HepG2 (cell line): Measurements from ENCODE around the gene TMEM253. TPM values are rescaled to one million over a fixed set of nuclear protein-coding genes. Genes with fewer than 3 reads are reported as not detected.

ENCODE experiments used
- ATAC-seq: fragments of 200-7000 bp; cut with Tn5 transposase; 3 replicates; pipeline ENCODE4 v1.9.1; 2020; ENCODE audit warnings: mild to moderate bottlenecking, moderate library complexity
- BruUV-seq: library from RNA; stranded (reverse); fragments of 400-500 nt; replicated peaks from 2 replicates; lab custom pipeline; 2021; lab: Mats Ljungman, UMichigan
- CTCF ChIA-PET: fragments of 300-600 bp; formaldehyde crosslinking; extraction: SDS; loops from one replicate; lab custom pipeline; 2021; ENCODE audit warnings: low total read pairs, inconsistent platforms, low intra/inter-chr PET ratio; lab: Yijun Ruan, JAX
- POLR2A ChIA-PET: fragments of 350-600 bp; sonication (Branson Sonifier 250); formaldehyde crosslinking; loops from one replicate; lab custom pipeline; 2020; ENCODE audit warnings: antibody characterized with exemption, inconsistent platforms; lab: Yijun Ruan, JAX
- DNase-seq: peaks from one replicate; pipeline ENCODE4 v3.0.0-alpha.2; 2015; ENCODE audit warnings: low spot score
- FAIRE-seq: peaks from 3 replicates; lab custom pipeline; 2011; peaks lifted over from hg19 to GRCh38; lab: Jason Lieb, UNC
- H2AFZ ChIP-seq: one replicate; pipeline ENCODE4 v1.6.1; 2011; ENCODE audit warnings: low read length, inconsistent platforms
- H3K27ac ChIP-seq: fragments of 300-600 bp; 3 replicates; pipeline ENCODE4 v1.8.0; 2011; ENCODE audit warnings: mixed run types, mild to moderate bottlenecking, mixed read lengths, low read length, inconsistent platforms; ENCODE audit not compliant: insufficient read depth; ENCODE audit errors: extremely low read length
- H3K27me3 ChIP-seq, 2 experiments: fragments of 200-600 bp in 1 of 2; 2 replicates in 1 of 2; 3 replicates in 1 of 2; pipeline versions ENCODE4 v1.6.0 to v1.8.0; 2011; ENCODE audit warnings: low read length in 2 of 2, mild to moderate bottlenecking in 2 of 2, moderate library complexity in 2 of 2, inconsistent platforms in 1 of 2; ENCODE audit not compliant: insufficient read depth in 2 of 2, control insufficient read depth in 1 of 2
- H3K36me3 ChIP-seq, 2 experiments: fragments of 200-600 bp in 1 of 2; replicated peaks in 1 of 2; 2 replicates in 1 of 2; 3 replicates in 1 of 2; pipeline versions ENCODE4 v1.5.1 to v1.8.0; 2011; ENCODE audit warnings: low read length in 2 of 2, inconsistent platforms in 1 of 2; ENCODE audit not compliant: insufficient read depth in 2 of 2, control insufficient read depth in 1 of 2
- H3K4me1 ChIP-seq: 2 replicates; pipeline ENCODE4 v1.5.1; 2012; ENCODE audit warnings: low read length, inconsistent platforms; ENCODE audit not compliant: insufficient read depth
- H3K4me2 ChIP-seq: 2 replicates; pipeline ENCODE4 v1.6.0; 2011; ENCODE audit warnings: low read depth, low read length, inconsistent platforms
- H3K4me3 ChIP-seq, 3 experiments: fragments of 200-600 bp in 1 of 3; sonication (generic), shearing (Covaris generic) in 1 of 3; replicated peaks in 1 of 3; 2 replicates each; pipeline ENCODE4 v1.5.1; 2011 to 2016; ENCODE audit warnings: low read length in 3 of 3, inconsistent platforms in 2 of 3, low read depth in 2 of 3, mild to moderate bottlenecking in 2 of 3, control low read depth in 1 of 3, mixed read lengths in 1 of 3; ENCODE audit not compliant: insufficient read depth in 1 of 3
- H3K79me2 ChIP-seq: one replicate; pipeline ENCODE4 v1.6.1; 2011; ENCODE audit warnings: low read length, inconsistent platforms; ENCODE audit not compliant: insufficient read depth
- H3K9ac ChIP-seq: 2 replicates; pipeline ENCODE4 v1.6.0; 2011; ENCODE audit warnings: mild to moderate bottlenecking, low read depth, low read length, inconsistent platforms; ENCODE audit not compliant: insufficient read depth
- H3K9me3 ChIP-seq: 2 replicates; pipeline ENCODE4 v1.5.1; 2012; ENCODE audit warnings: mild to moderate bottlenecking, low read length
- H4K20me1 ChIP-seq: 2 replicates; pipeline ENCODE4 v1.6.0; 2011; ENCODE audit warnings: inconsistent platforms, mild to moderate bottlenecking, low read length, moderate library complexity; ENCODE audit not compliant: insufficient read depth
- CTCF ChIP-seq: sonication (generic); formaldehyde crosslinking; IDR thresholded peaks from 2 replicates; pipeline ENCODE4 v1.5.0; 2020; ENCODE audit warnings: mild to moderate bottlenecking, missing genetic modification reagents, moderate library complexity
- HOXA5 ChIP-seq: sonication (generic); formaldehyde crosslinking; IDR thresholded peaks from 2 replicates; pipeline ENCODE4 v1.4.0; 2020; ENCODE audit warnings: missing genetic modification reagents
- IRF2 ChIP-seq: IDR thresholded peaks from 2 replicates; pipeline ENCODE4 v1.6.1; 2018; ENCODE audit warnings: missing genetic modification reagents, missing compliant biosample characterization
- PRDM4 ChIP-seq: sonication (generic); formaldehyde crosslinking; IDR thresholded peaks from 2 replicates; pipeline ENCODE4 v1.9.0; 2021; ENCODE audit warnings: missing genetic modification reagents, borderline replicate concordance
- SMARCC2 ChIP-seq: fragments of 450-650 bp; IDR thresholded peaks from 2 replicates; pipeline ENCODE4 v1.6.1; 2017; ENCODE audit warnings: antibody characterized with exemption, mild to moderate bottlenecking
- SMC3 ChIP-seq: IDR thresholded peaks from 2 replicates; pipeline ENCODE4 v1.6.1; 2011; ENCODE audit warnings: low read length, improper control_type of control experiment
- STAG1 ChIP-seq: sonication (generic); formaldehyde crosslinking; IDR thresholded peaks from 2 replicates; pipeline ENCODE4 v1.4.0; 2020; ENCODE audit warnings: missing genetic modification reagents
- WIZ ChIP-seq: sonication (generic); formaldehyde crosslinking; IDR thresholded peaks from 2 replicates; pipeline ENCODE4 v1.5.1; 2020; ENCODE audit warnings: mild to moderate bottlenecking, missing genetic modification reagents
- XRCC5 ChIP-seq: fragments of 200-400 bp; formaldehyde crosslinking; optimal IDR thresholded peaks from 2 replicates; pipeline ENCODE3; 2017; ENCODE audit warnings: mild to moderate bottlenecking, low read length
- ZNF264 ChIP-seq: sonication (generic); formaldehyde crosslinking; IDR thresholded peaks from 2 replicates; pipeline ENCODE4 v1.4.0; 2020; ENCODE audit warnings: missing genetic modification reagents
- WGBS: methylation state at CpG from one replicate; pipeline ENCODE4 v1.1.6; 2017; ENCODE audit warnings: low lambda C conversion rate; 5-methylcytosine and 5-hydroxymethylcytosine counted together
- in situ Hi-C: cut with HindIII; loops from 2 replicates; pipeline ENCODE4 v1.10.0; 2017; ENCODE audit warnings: low pct_unique_long_range_greater_than_20kb; ENCODE audit not compliant: extremely low pct_ligation_motif_present
- intact Hi-C: fragments of 100-400 bp; cut with micrococcal nuclease; formaldehyde crosslinking; loops from one replicate; pipeline ENCODE4 v1.10.0; 2022; ENCODE audit not compliant: unreplicated experiment
- polyA plus RNA-seq, 8 experiments: library from polyadenylated mRNA; depleted of rRNA in 3 of 8; stranded (reverse) in 7 of 8; unstranded in 1 of 8; fragments of >200 nt; fragmentation: Illumina TruSeq in 4 of 8; extraction: Trizol in 4 of 8; gene quantifications; 2 replicates each; pipeline versions ENCODE4 v1.2.1 to v1.2.3, GENCODE V29; 2011 to 2016; ENCODE audit warnings: low read depth in 4 of 8, missing spikeins in 1 of 8, mixed read lengths in 1 of 8; ENCODE audit not compliant: insufficient read depth in 1 of 8
- total RNA-seq, 5 experiments: library from RNA; depleted of rRNA; stranded (reverse); fragments of >200 nt; fragmentation: Illumina TruSeq; extraction: Trizol; gene quantifications; 2 replicates each; pipeline ENCODE4 v1.2.3, GENCODE V29; 2016; ENCODE audit warnings: low read depth in 1 of 5

The TMEM253 gene
- total and polyA plus RNA-seq, 2 of the 13 experiments (the other 11 are each of a cell fraction or from before 2014, with no cell fraction given) = 0.29 to 0.45 TPM

GRCh38 chr14:21066882-21067502 lies 33.9 kb upstream of the TMEM253 start:
- Histone ChIP-seq H3K9me3 (no peaks in the 10 kb centered on the region), H3K4me2 (no peak overlapping the region), H4K20me1 (no peaks in the 10 kb centered on the region), H3K9ac (no peak overlapping the region), H3K4me3 (no peak overlapping the region), H3K27me3 (peaks cover 0 to 7% of the 10 kb centered on the region in 2 experiments; a peak in 1 of 5 replicates), H3K36me3 (no peaks in the 10 kb centered on the region), H2AFZ (no peak overlapping the region), H3K79me2 (peaks cover 6% of the 10 kb centered on the region), H3K4me1 (peaks cover 71% of the 10 kb centered on the region), H3K27ac (no peak overlapping the region)
- peak; percentile 48 for DNase-seq
- TF ChIP-seq XRCC5 (peak; percentile 26), SMARCC2 (no peak), ZNF264 (CRISPR knock-in tag) (0 out of 2 replicates have a peak, but pooled peaks have one; percentile 57), WIZ (CRISPR knock-in tag) (no peak), CTCF (CRISPR knock-in tag) (peak; percentile 60), IRF2 (CRISPR knock-in tag) (0 out of 2 replicates have a peak, but pooled peaks have one; percentile 49), HOXA5 (CRISPR knock-in tag) (0 out of 2 replicates have a peak, but pooled peaks have one; percentile 26), SMC3 (peak; percentile 34; the same call in 1 of the 2 replicates), STAG1 (CRISPR knock-in tag) (peak; percentile 64), PRDM4 (no peak)
- CTCF ChIA-PET = interaction anchor here (1.2 to 7.5 kb wide), 5 partner anchors 11 to 52 kb away, joined by 3 to 135 read pairs (median 38); no protein-coding TSS in a partner anchor
- peak; percentile 18 for FAIRE-seq
- BruUV-seq = no TSS peak
- ATAC-seq = no peak
- WGBS = 63% methylated on average over 7 of the region's 7 CpGs
- POLR2A ChIA-PET = interaction anchor here (0.8 to 6.7 kb wide), 6 partner anchors 11 to 52 kb away, joined by 3 to 141 read pairs (median 4); partner anchors contain the start of genes TMEM253 and ZNF219
- in situ Hi-C loops (loop anchor here (5.0 kb wide), 1 partner anchor 35 kb away; the partner anchor contains the start of gene TMEM253), intact Hi-C loops (loop anchor here (5.0 kb wide), 1 partner anchor 125 kb away; no protein-coding TSS in a partner anchor)
